GM18868 (cell line): ENCODE data around the gene DHRSX.
"Not testable (repeated sequence)": the region's sequence is repeated elsewhere in the genome, so short reads cannot be mapped to it uniquely, and the experiment has no call there.

ENCODE experiments used
- ATAC-seq: cut with Tn5 transposase; IDR thresholded peaks from one replicate; pipeline ENCODE4 v1.9.1; 2021; ENCODE audit warnings: mild to moderate bottlenecking, moderate library complexity; ENCODE audit not compliant: unreplicated experiment

DHRSX gene

GRCh38 chrX:2406891-2407518 is 93.8 kb downstream of the DHRSX start:
- ATAC-seq: no peak

- no peak for ATAC-seq
Observed at GRCh38 chrX:2404776-2405175, 96.0 kb downstream of the DHRSX start.

GRCh38 chrX:2402361-2402690 is 98.5 kb downstream of the DHRSX start:
- ATAC-seq: no peak

GRCh38 chrX:2401590-2402360 is 99.0 kb downstream of the DHRSX start:
- ATAC-seq: no peak

GRCh38 chrX:2401201-2401589 is 99.6 kb downstream of the DHRSX start:
- ATAC-seq: no peak

GRCh38 chrX:2398064-2398656 is 102.6 kb downstream of the DHRSX start:
- ATAC-seq: no peak

- no peak for ATAC-seq
Observed at GRCh38 chrX:2397229-2398063, 103.3 kb downstream of the DHRSX start.

- ATAC-seq: no peak
Observed at GRCh38 chrX:2395261-2395992, 105.3 kb downstream of the DHRSX start.

GRCh38 chrX:2391869-2392606 is 108.7 kb downstream of the DHRSX start:
- no peak for ATAC-seq

GRCh38 chrX:2390754-2391153 is 110.0 kb downstream of the DHRSX start:
- no peak for ATAC-seq

- ATAC-seq: not testable (repeated sequence)
Observed at GRCh38 chrX:2389731-2390130, 111.0 kb downstream of the DHRSX start.

GRCh38 chrX:2389324-2389723 is 111.5 kb downstream of the DHRSX start:
- ATAC-seq: no peak

- ATAC-seq: no peak
Observed at GRCh38 chrX:2388669-2389068, 112.1 kb downstream of the DHRSX start.

- ATAC-seq: no peak
Observed at GRCh38 chrX:2387614-2388239, 113.0 kb downstream of the DHRSX start.

- no peak for ATAC-seq
Observed at GRCh38 chrX:2385224-2385623, 115.6 kb downstream of the DHRSX start.

GRCh38 chrX:2384486-2384885 is 116.3 kb downstream of the DHRSX start:
- ATAC-seq: no peak

- no peak for ATAC-seq
Observed at GRCh38 chrX:2383735-2384134, 117.0 kb downstream of the DHRSX start.

GRCh38 chrX:2383144-2383543 is 117.6 kb downstream of the DHRSX start:
- ATAC-seq: no peak

- ATAC-seq: not testable (repeated sequence)
Observed at GRCh38 chrX:2382433-2383048, 118.2 kb downstream of the DHRSX start.
